ENCODE measurements around the gene TUFT1. TPM values are rescaled to one million over a fixed set of nuclear protein-coding genes. Genes with fewer than 3 reads are reported as not detected.

The TUFT1 gene
- total and polyA plus RNA-seq, 2 of the 13 experiments (the other 11 are each of a cell fraction or from before 2014, with no cell fraction given) = 6.4 to 7.3 TPM

GRCh38 chr1:151510957-151511635, 29.0 kb upstream of the TUFT1 start, which contains the start of gene CGN (continued):
- TF ChIP-seq, protein P1, sequence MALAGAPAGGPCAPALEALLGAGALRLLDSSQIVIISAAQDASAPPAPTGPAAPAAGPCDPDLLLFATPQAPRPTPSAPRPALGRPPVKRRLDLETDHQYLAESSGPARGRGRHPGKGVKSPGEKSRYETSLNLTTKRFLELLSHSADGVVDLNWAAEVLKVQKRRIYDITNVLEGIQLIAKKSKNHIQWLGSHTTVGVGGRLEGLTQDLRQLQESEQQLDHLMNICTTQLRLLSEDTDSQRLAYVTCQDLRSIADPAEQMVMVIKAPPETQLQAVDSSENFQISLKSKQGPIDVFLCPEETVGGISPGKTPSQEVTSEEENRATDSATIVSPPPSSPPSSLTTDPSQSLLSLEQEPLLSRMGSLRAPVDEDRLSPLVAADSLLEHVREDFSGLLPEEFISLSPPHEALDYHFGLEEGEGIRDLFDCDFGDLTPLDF (CRISPR knock-in tag; IDR thresholded peaks at IDR 0.05) = no peak
- TF ChIP-seq ZNF547 (CRISPR knock-in tag; IDR thresholded peaks at IDR 0.05) (peak; percentile 24; the same call in 1 of the 2 replicates), ZNF607 (CRISPR knock-in tag; IDR thresholded peaks at IDR 0.05; ENCODE audit: borderline replicate concordance) (peak; percentile 72; the same call in 1 of the 2 replicates), RFX1 (IDR thresholded peaks at IDR 0.05) (no peak), ETV5 (CRISPR knock-in tag; IDR thresholded peaks at IDR 0.05; ENCODE audit: borderline replicate concordance) (peak; percentile 22; the same call in 1 of the 2 replicates), ZEB1 (IDR thresholded peaks at IDR 0.05; ENCODE audit: insufficient replicate concordance, low read depth) (peak; percentile 63), SMC3 (IDR thresholded peaks at IDR 0.05; ENCODE audit: low read length) (no peak), NR0B2 (CRISPR knock-in tag; IDR thresholded peaks at IDR 0.05) (no peak), ZNF558 (CRISPR knock-in tag; IDR thresholded peaks at IDR 0.05; ENCODE audit: borderline replicate concordance) (no peak), ZNF775 (CRISPR knock-in tag; IDR thresholded peaks at IDR 0.05; ENCODE audit: borderline replicate concordance) (no peak), NFYC (CRISPR knock-in tag; IDR thresholded peaks at IDR 0.05) (peak; percentile 43; the same call in 1 of the 2 replicates), ZFP82 (CRISPR knock-in tag; IDR thresholded peaks at IDR 0.05; ENCODE audit: borderline replicate concordance) (no peak; the same call in 1 of the 2 replicates), ZNF83 (CRISPR knock-in tag; IDR thresholded peaks at IDR 0.05; ENCODE audit: borderline replicate concordance) (no peak), ZNF703 (CRISPR knock-in tag; IDR thresholded peaks at IDR 0.05; ENCODE audit: borderline replicate concordance) (no peak)
- TF ChIP-seq, protein P2, sequence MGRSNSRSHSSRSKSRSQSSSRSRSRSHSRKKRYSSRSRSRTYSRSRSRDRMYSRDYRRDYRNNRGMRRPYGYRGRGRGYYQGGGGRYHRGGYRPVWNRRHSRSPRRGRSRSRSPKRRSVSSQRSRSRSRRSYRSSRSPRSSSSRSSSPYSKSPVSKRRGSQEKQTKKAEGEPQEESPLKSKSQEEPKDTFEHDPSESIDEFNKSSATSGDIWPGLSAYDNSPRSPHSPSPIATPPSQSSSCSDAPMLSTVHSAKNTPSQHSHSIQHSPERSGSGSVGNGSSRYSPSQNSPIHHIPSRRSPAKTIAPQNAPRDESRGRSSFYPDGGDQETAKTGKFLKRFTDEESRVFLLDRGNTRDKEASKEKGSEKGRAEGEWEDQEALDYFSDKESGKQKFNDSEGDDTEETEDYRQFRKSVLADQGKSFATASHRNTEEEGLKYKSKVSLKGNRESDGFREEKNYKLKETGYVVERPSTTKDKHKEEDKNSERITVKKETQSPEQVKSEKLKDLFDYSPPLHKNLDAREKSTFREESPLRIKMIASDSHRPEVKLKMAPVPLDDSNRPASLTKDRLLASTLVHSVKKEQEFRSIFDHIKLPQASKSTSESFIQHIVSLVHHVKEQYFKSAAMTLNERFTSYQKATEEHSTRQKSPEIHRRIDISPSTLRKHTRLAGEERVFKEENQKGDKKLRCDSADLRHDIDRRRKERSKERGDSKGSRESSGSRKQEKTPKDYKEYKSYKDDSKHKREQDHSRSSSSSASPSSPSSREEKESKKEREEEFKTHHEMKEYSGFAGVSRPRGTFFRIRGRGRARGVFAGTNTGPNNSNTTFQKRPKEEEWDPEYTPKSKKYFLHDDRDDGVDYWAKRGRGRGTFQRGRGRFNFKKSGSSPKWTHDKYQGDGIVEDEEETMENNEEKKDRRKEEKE (IDR thresholded peaks at IDR 0.05) = no peak
- TF ChIP-seq, protein P3, sequence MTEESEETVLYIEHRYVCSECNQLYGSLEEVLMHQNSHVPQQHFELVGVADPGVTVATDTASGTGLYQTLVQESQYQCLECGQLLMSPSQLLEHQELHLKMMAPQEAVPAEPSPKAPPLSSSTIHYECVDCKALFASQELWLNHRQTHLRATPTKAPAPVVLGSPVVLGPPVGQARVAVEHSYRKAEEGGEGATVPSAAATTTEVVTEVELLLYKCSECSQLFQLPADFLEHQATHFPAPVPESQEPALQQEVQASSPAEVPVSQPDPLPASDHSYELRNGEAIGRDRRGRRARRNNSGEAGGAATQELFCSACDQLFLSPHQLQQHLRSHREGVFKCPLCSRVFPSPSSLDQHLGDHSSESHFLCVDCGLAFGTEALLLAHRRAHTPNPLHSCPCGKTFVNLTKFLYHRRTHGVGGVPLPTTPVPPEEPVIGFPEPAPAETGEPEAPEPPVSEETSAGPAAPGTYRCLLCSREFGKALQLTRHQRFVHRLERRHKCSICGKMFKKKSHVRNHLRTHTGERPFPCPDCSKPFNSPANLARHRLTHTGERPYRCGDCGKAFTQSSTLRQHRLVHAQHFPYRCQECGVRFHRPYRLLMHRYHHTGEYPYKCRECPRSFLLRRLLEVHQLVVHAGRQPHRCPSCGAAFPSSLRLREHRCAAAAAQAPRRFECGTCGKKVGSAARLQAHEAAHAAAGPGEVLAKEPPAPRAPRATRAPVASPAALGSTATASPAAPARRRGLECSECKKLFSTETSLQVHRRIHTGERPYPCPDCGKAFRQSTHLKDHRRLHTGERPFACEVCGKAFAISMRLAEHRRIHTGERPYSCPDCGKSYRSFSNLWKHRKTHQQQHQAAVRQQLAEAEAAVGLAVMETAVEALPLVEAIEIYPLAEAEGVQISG (CRISPR knock-in tag; IDR thresholded peaks at IDR 0.05) = no peak
